Measurements from ENCODE around the gene SLC9A1. TPM values are rescaled to one million over a fixed set of nuclear protein-coding genes. Genes with fewer than 3 reads are reported as not detected.

Gene SLC9A1
- total RNA-seq, 6 donors from 2014 or later, result 18.1 to 51.4 (median 31.5) TPM

GRCh38 chr1:27135541-27136235, 19.2 kb downstream of the SLC9A1 start:
- TF ChIP-seq POLR2AphosphoS5 (IDR thresholded peaks at IDR 0.05) (no peak), POLR2A (IDR thresholded peaks at IDR 0.05) (no peak), EP300 (IDR thresholded peaks at IDR 0.05) (no peak), CTCF (IDR thresholded peaks at IDR 0.05) (no peak)
- WGBS, 2 donors, result 71 to 82% methylated on average over 4 to 5 of the region's 5 CpGs
- peaks cover 33 to 55% (median 46%) of the 10 kb centered on the region in 4 donors for H3K4me1 ChIP-seq
- H3K27me3 ChIP-seq, result no peaks in the 10 kb centered on the region
- no peak overlapping the region for H3K4me3 ChIP-seq
- H3K27ac ChIP-seq, result peak overlapping the region in 3 of 4 donors; percentile 83 to 90 (median 86)
- no peaks in the 10 kb centered on the region for H3K9me3 ChIP-seq
- no peaks in the 10 kb centered on the region for H3K36me3 ChIP-seq
- DNase-seq (no peak), ATAC-seq (ENCODE audit: low FRiP score in 2 of 2) (no peak)

- TF ChIP-seq EP300 (IDR thresholded peaks at IDR 0.05) (no peak), POLR2A (IDR thresholded peaks at IDR 0.05) (no peak), POLR2AphosphoS5 (IDR thresholded peaks at IDR 0.05) (no peak), CTCF (IDR thresholded peaks at IDR 0.05) (no peak)
- no peaks in the 10 kb centered on the region for H3K9me3 ChIP-seq
- 64 to 72% methylated on average over 6 of the region's 6 CpGs for WGBS, 2 donors
- H3K27ac ChIP-seq, result peak overlapping the region in 2 of 4 donors; percentile 7 to 52
- DNase-seq (no peak), ATAC-seq (ENCODE audit: low FRiP score in 2 of 2) (no peak)
- H3K27me3 ChIP-seq, result no peaks in the 10 kb centered on the region
- H3K4me3 ChIP-seq, result no peak overlapping the region
- no peaks in the 10 kb centered on the region for H3K36me3 ChIP-seq
- peaks cover 29 to 42% (median 36%) of the 10 kb centered on the region in 4 donors for H3K4me1 ChIP-seq
Observed at GRCh38 chr1:27133991-27134390, 20.9 kb downstream of the SLC9A1 start.

GRCh38 chr1:27133158-27133557, 21.8 kb downstream of the SLC9A1 start:
- Histone ChIP-seq H3K9me3 (no peaks in the 10 kb centered on the region), H3K4me3 (no peak overlapping the region), H3K27me3 (no peaks in the 10 kb centered on the region), H3K4me1 (peaks cover 22 to 34% (median 30%) of the 10 kb centered on the region in 4 donors), H3K36me3 (peaks cover 0 to 2% (median 0%) of the 10 kb centered on the region in 4 donors), H3K27ac (no peak overlapping the region)
- WGBS, 2 donors, result 83 to 91% methylated on average over 5 of the region's 5 CpGs
- DNase-seq, result no peak
- no peak for ATAC-seq (ENCODE audit: low FRiP score in 2 of 2)
- TF ChIP-seq POLR2A (IDR thresholded peaks at IDR 0.05), result no peak
- TF ChIP-seq EP300 (IDR thresholded peaks at IDR 0.05), result no peak
- no peak for TF ChIP-seq POLR2AphosphoS5 (IDR thresholded peaks at IDR 0.05)
- no peak for TF ChIP-seq CTCF (IDR thresholded peaks at IDR 0.05)

GRCh38 chr1:27132624-27133023, 22.3 kb downstream of the SLC9A1 start:
- DNase-seq (no peak), ATAC-seq (ENCODE audit: low FRiP score in 2 of 2) (no peak)
- Histone ChIP-seq H3K4me3 (no peak overlapping the region), H3K4me1 (peaks cover 16 to 29% (median 25%) of the 10 kb centered on the region in 4 donors), H3K27me3 (no peaks in the 10 kb centered on the region), H3K9me3 (no peaks in the 10 kb centered on the region), H3K36me3 (peaks cover 0 to 6% (median 0%) of the 10 kb centered on the region in 4 donors), H3K27ac (no peak overlapping the region)
- TF ChIP-seq CTCF (IDR thresholded peaks at IDR 0.05) (no peak), POLR2AphosphoS5 (IDR thresholded peaks at IDR 0.05) (no peak), EP300 (IDR thresholded peaks at IDR 0.05) (no peak), POLR2A (IDR thresholded peaks at IDR 0.05) (no peak)
- WGBS, 2 donors, result 90 to 92% methylated on average over 5 to 7 of the region's 7 CpGs

GRCh38 chr1:27132147-27132546, 22.8 kb downstream of the SLC9A1 start:
- Histone ChIP-seq H3K9me3 (no peaks in the 10 kb centered on the region), H3K4me1 (peaks cover 12 to 24% (median 20%) of the 10 kb centered on the region in 4 donors), H3K27me3 (no peaks in the 10 kb centered on the region), H3K36me3 (peaks cover 0 to 6% (median 0%) of the 10 kb centered on the region in 4 donors), H3K4me3 (no peak overlapping the region), H3K27ac (no peak overlapping the region)
- WGBS, 2 donors, result 54 to 71% methylated on average over 2 to 4 of the region's 4 CpGs
- DNase-seq, result no peak
- TF ChIP-seq CTCF (IDR thresholded peaks at IDR 0.05) (no peak), POLR2AphosphoS5 (IDR thresholded peaks at IDR 0.05) (no peak), EP300 (IDR thresholded peaks at IDR 0.05) (no peak), POLR2A (IDR thresholded peaks at IDR 0.05) (no peak)
- no peak for ATAC-seq (ENCODE audit: low FRiP score in 2 of 2)

All from upper lobe of left lung (tissue), 6 donors.